Measurements from ENCODE around the gene TLR1. TPM values are rescaled to one million over a fixed set of nuclear protein-coding genes. Genes with fewer than 3 reads are reported as not detected.
"Not testable (repeated sequence)": the region's sequence is repeated elsewhere in the genome, so short reads cannot be mapped to it uniquely, and the experiment has no call there.

Gene TLR1
- polyA plus RNA-seq, 3 donors = 2.9 to 5.9 (median 4.1) TPM

DNA sequence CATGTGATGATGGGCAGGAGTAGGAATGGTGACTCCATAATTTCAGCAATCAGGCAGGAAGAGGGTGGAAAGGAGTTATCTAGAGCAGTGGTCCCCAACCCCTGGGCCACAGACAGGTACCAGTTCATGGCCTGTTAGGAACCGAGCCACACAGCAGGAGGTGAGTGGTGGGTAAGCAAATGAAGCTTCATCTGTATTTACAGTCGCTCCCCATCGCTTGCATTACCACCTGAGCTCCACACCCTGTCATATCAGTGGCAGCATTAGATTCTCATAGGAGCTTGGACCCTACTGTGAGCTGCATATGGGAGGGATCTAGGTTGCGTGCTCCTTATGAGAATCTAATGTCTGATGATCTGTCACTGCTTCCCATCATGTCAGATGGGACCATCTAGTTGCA is 20.4 kb downstream of the TLR1 start:
- 90 to 96% (median 93%) methylated on average over 4 of the region's 4 CpGs for WGBS, 3 donors
- no peak overlapping the region for H3K27ac ChIP-seq (ENCODE audit: low read depth, low read length)

DNA sequence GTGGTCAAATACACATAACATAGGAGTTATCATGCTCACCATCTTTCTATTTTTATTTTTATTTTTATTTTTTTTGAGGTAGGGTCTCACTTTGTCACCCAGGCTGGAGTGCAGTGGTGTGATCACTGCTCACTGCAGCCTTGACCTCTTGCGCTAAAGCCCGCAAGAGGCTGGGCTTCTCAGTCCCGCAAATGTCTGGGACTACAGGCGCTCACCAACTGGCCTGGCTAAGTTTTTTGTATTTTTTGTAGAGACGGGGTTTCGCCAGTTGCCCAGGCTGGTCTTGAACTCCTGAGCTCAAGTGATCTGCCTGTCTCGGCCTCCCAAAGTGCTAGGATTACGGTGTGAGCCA is 21.5 kb downstream of the TLR1 start:
- no peak overlapping the region for H3K27ac ChIP-seq (ENCODE audit: low read depth, low read length)
- WGBS, 3 donors = 72 to 89% (median 88%) methylated on average over 8 of the region's 8 CpGs

DNA sequence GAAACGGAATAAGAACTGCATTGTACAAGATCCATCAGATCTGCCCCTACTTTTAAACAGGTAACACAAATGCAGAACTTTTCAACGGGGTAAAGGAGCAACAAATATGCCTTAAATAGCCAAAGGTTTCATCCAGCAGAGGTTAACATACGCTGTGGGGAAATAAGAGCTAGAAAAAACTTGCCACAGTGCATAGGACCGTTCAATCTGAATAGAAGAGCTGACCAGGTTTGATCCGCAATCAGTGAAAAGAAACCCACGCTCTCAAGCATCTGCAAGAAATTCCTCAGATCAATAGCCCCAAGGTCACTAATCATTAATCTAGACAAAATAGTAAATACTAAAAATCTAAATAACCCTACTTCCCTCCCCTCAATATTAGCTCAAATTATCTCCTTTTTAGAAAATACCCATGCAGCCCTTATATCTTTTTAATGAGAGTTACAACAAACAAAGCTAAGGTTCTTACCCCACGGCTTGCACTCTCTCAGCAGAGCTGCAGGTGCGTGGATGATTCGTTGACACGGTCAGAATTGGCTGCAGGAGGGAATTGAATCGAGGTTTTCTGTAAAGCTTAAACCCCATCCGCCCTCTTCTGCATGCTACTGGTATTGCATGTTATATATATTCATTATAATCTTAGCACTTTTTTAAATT is 22.0 kb downstream of the TLR1 start, which contains the start of gene TLR10:
TSS of gene TLR10 (minus strand) at position 539 of the 657 bp plus-strand sequence. CDS start 7,400 bp downstream, outside the sequence.
- WGBS, 3 donors = 21 to 35% (median 34%) methylated on average over 12 of the region's 12 CpGs
- no peak within 1 kb of the TSS for H3K27ac ChIP-seq (ENCODE audit: low read depth, low read length)

DNA sequence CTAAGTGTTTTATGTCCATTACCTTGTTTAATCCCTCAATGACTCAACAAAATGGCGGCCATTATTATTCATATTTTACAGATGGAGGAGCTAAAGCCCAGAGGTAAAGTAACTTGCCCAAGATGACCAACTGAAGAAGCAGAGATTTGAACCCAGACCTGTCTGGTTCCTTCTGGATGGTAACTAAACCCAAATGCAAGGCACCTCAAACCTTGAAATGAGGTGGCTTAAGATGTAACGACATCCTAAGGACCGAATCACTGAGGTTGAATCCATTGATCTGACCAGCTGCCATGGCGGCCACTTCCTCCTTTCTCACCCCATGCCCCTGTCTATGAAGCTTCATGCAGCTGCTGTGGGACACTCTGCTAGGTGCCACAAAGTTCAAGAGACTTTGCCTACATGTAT is 22.7 kb downstream of the TLR1 start:
- 93 to 97% (median 94%) methylated on average over 4 of the region's 4 CpGs for WGBS, 3 donors
- H3K27ac ChIP-seq (ENCODE audit: low read depth, low read length) = no peak overlapping the region

DNA sequence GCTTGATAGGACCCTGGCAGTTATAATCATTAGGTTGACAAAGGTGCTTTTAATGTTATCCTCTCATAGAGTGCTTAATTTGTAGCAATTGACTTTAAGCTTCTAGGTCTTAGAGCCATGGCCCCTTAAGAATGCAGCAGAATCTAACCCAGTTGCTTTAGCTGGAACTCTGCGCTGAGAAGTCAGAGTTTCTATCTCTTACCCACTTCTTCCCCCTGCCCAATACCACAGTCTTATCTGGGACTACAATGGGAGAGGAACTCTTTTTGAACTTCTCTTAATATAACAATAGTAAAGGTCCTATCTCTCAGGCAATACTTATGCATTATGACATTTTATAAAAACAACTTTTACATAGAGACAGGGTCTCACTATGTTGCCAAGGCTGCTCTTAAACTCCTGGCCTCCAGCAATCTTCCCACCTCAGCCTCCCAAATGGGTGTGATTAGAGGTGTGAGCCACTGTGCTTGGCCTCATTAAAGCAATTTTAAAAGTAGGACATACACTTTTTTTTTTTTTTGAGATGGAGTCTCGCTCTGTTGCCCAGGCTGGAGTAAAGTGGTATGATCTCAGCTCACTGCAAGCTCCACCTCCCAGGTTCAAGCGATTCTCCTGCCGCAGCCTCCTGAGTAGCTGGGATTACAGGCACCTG is 23.6 kb downstream of the TLR1 start:
- WGBS, 3 donors = 87 to 94% (median 89%) methylated on average over 4 of the region's 4 CpGs

DNA sequence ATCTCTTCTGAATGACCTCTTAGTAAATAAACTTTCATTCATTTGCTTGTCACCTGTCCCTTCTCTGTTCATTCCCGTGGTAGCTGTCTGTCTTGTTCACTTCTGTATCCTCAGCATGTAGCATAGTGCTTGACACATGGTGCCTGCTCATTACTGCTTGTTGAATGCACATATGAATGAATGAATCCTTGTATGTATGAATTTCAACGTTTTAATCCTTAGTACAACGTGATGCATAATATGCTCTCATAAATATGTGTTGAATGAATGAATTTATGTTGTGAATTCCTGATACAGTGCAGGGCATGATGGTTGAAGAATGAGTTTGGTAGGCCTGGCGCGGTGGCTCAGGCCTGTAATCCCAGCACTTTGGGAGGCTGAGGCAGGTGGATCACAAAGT is 24.8 kb downstream of the TLR1 start:
- WGBS, 3 donors = 79 to 90% (median 82%) methylated on average over 5 of the region's 5 CpGs
- H3K27ac ChIP-seq (ENCODE audit: low read depth, low read length) = no peak overlapping the region

More for the DNA sequence above, 23.6 kb downstream of the TLR1 start:
- no peak overlapping the region for H3K27ac ChIP-seq (ENCODE audit: low read depth, low read length)

DNA sequence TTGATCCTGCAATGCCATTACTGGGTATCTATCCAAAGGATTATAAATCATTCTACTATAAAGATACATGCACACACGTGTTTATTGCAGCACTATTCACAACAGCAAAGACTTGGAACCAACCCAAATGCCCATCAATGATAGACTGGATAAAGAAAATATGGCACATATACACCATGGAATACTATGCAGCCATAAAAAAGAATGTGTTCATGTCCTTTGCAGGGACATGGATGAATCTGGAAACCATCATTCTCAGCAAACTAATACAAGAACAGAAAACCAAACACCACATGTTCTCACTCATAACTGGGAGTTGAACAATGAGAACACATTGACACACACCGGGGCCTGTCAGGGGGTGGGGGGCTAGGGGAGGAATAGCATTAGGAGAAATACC is 26.7 kb downstream of the TLR1 start:
- WGBS, 3 donors = 71 to 90% (median 87%) methylated on average over 2 of the region's 2 CpGs
- H3K27ac ChIP-seq (ENCODE audit: low read depth, low read length) = not testable (repeated sequence)

DNA sequence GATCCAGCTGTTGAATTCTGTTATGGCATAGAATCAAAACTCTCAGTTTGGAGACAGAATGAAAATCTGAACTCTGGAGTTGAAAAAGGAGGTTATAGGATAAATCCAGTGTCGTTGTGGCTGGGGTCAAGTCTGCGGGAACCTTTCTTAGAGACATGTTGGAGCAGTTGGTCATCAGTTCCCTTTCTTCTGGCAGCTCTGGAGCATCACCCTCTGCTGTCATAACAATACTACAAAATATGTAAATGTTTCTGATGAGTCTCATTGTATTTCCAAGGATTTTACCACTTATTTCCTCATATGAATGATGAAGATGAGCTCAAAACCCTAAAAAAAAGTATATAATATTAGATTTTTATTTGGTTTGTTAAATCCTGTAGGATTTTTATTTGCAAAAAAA is 29.3 kb downstream of the TLR1 start:
- no peak overlapping the region for H3K27ac ChIP-seq (ENCODE audit: low read depth, low read length)
- WGBS, 3 donors = 82 to 93% (median 93%) methylated on average over 2 of the region's 2 CpGs

DNA sequence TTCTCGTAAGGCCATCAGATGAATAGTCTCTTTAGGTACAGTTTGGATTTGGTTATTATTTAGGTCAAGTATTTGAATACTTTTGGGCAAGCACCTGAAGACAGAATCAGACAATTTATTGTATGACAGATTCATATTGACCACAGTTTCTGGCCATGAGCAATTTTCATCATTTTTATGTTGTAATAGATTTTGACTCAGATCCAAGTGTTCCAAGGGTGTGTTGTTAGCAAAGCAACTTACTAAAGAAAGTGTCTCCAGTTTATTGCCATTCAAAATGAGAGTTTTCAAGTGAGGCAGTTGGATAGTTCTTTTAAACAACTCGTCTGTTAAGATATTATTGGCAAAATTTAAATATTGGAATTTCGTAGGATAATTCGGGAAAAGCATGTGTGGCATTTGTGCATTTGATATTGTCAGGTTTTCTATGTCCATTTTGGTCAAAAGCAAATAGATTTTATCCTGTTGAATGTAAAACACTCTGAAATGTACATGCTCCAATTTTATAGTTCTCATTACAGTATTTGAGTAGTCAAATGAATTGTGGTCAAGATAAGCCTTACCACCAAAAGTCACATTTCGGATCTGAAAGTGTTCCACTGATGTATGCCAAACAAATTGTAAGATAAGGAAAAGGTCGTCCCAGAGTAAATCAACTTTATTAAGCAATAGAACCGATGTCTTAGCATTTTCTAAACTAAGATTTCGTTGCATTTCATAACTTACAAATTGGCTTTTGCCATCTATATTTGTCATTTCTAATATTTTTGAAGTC is 30.2 kb downstream of the TLR1 start:
- no peak overlapping the region for H3K27ac ChIP-seq (ENCODE audit: low read depth, low read length)
- WGBS, 3 donors = 71 to 84% (median 80%) methylated on average over 8 of the region's 8 CpGs

DNA sequence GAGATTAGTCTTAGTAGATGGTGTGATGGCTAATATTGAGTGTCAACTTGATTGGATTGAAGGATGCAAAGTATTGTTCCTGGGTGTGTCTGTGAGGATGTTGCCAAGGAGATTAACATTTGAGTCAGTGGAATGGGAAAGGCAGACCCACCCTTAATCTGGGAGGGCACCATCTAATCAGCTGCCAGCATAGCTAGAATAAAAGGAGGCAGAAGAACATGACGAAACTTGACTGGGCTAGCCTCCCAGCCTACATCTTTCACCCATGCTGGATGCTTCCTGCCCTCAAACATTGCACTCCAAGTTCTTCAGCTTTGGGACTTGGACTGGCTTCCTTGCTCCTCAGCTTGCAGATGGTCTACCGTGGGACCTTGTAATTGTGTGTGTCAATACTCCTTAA is 34.3 kb downstream of the TLR1 start:
- not testable (repeated sequence) for H3K27ac ChIP-seq (ENCODE audit: low read depth, low read length)
- WGBS, 3 donors = 69 to 95% (median 89%) methylated on average over 2 of the region's 2 CpGs

DNA sequence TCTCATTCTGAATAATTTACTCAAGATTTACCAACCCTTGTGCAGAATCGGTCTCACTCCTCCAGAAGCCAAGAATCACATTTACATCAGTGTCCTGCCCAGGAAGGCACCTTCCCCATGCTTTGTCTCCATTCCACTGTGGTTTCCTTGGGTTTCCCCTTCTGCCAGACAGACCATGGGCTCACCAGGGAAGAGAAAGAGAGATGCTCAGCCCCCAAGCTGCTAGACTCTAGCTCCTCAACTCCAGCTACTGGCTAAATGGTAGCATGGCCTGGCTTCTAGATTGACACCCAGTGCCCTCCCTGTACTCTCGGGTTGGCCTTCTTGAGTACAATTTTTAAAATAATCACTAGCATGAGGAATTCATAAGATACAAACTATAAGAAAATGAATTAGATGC is 34.7 kb downstream of the TLR1 start:
- 85 to 94% (median 88%) methylated on average over 2 of the region's 2 CpGs for WGBS, 3 donors
- no peak overlapping the region for H3K27ac ChIP-seq (ENCODE audit: low read depth, low read length)

DNA sequence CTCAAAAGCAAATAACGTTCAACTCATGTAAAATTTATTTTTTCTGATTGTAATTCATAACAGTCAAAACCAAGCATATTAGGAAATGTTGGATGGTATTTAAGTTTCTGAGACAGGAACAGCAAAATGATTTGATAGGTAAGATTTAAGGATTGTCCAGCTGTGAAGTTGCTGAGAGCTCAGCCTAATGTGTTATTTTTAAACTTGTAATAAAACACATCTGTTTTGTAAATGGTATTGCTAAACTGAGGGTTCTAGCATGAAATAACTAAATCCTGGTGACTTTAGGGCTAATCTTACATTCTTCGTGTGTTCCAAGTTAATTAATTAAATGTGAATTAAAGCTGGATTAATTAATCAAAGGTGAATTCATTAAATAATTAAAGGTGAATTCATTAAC is 35.1 kb downstream of the TLR1 start:
- WGBS, 3 donors = 48 to 53% (median 49%) methylated on average over 2 of the region's 2 CpGs
- H3K27ac ChIP-seq (ENCODE audit: low read depth, low read length) = no peak overlapping the region

DNA sequence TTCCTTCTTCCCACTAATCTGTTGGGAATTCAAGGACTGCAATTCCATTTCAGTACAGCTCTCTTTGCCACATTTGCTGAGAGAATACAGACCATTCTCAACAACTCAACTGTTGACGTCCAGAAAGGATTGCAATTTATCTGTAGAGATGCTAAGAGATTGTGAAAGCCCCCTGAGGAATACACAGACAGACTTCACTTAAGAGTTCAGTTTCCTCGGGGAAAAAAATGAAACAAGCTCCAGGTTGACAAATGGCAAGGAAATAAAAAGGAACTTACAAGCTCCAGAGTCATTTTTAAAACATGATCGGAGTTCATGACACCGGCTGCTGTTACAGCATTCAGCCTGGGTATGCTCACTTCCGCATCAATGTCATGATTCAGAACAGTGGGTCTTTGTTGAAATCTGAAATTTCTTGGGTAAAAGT is 35.6 kb downstream of the TLR1 start:
- 37 to 40% (median 38%) methylated on average over 5 of the region's 5 CpGs for WGBS, 3 donors
- H3K27ac ChIP-seq (ENCODE audit: low read depth, low read length) = no peak overlapping the region

DNA sequence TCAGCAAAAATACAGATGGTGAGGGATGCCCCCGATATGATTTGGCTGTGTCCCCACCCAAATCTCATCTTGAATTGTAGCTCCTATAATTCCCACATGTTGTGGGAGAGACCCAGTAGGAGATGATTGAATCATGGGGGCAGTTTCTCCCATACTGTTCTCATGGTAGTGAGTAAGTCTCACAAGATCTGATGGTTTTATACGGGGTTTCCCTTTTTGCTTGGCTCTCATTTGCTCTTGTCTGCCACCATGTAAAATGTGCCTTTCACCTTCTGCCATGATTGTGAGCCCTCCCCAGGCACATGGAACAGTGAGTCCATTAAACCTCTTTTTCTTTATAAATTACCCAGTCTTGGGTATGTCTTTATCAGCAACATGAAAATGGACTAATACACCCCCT is 37.7 kb downstream of the TLR1 start:
- WGBS, 3 donors = 89 to 97% (median 95%) methylated on average over 2 of the region's 2 CpGs
- H3K27ac ChIP-seq (ENCODE audit: low read depth, low read length) = not testable (repeated sequence)

DNA sequence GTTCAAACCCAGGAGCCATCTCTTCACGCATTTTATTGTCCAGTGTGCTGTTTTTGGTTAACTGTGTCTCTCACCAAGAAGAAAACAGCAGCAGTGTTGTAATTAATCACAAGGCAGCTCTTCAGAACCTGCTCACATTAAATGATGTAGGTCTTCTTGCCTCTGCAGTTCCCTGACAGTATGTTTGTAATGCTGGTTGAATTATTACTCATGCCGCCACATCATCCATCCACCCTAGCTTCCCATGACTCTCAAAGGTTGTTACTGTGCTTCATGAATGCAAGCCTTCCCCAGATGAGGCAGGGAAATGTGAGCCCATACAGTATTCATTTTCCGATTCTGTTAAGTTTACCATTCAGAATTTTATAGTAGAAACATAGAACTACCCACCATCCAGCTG is 39.2 kb downstream of the TLR1 start:
- no peak overlapping the region for H3K27ac ChIP-seq (ENCODE audit: low read depth, low read length)
- 95 to 96% (median 96%) methylated on average over 3 of the region's 3 CpGs for WGBS, 3 donors

DNA sequence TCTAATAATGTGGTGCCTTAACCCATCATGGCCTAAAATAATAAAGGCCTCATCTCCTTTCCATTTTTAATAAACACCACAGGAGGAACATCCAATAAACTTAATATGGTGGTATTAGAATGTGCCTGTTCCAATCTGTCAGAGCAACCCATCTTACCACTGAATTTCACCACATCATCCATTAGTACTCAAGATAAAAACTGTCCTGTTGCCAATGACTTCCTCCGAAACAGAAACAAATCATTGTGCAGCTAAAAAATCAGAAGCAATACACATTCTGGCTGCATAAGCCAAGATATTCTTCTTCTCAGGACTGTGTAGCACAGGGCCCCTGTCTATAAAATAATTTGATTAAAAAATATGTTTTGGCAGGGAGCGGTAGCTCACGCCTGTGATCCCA is 40.3 kb downstream of the TLR1 start:
- H3K27ac ChIP-seq (ENCODE audit: low read depth, low read length) = no peak overlapping the region
- 87 to 91% (median 90%) methylated on average over 3 of the region's 3 CpGs for WGBS, 3 donors

DNA sequence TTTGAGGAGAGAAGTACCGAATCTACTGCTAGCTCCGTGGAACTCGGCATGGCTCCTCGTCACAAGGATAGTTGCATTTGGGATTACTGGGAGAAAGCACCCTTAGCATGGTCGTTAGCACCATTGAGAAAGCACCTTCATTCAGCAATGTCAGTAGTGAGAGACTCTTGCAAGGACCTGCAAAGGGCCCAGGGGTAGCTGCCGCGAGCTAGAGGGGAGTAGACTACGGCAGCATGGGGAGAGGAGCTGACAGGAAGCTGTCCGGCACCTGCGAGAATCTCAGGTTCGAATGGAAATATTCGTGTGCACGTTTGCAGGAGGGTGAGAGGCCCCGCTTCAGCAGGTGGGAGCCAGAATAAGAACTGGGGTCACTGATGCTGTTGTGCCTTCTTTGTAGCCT is 42.0 kb downstream of the TLR1 start:
- no peak overlapping the region for H3K27ac ChIP-seq (ENCODE audit: low read depth, low read length)
- 88 to 92% (median 92%) methylated on average over 14 of the region's 14 CpGs for WGBS, 3 donors

DNA sequence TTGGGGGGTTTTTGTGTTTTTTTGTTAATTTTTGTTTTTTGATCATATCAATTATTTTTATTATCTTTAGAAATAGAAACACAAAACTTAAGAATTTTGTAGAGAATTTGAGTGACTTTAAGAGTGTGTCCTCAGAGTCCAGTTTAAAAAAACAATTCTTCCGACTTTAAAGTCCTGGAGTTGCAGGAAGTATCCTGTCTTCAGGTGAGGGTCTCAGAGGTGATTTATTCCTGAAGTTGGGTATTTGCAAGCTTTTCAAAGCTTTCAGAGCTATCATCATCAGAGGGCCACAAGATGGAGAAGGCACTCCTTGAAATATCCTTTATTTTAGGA is 44.8 kb downstream of the TLR1 start:
- 92 to 95% (median 95%) methylated on average over 1 of the region's 1 CpG for WGBS, 3 donors

DNA sequence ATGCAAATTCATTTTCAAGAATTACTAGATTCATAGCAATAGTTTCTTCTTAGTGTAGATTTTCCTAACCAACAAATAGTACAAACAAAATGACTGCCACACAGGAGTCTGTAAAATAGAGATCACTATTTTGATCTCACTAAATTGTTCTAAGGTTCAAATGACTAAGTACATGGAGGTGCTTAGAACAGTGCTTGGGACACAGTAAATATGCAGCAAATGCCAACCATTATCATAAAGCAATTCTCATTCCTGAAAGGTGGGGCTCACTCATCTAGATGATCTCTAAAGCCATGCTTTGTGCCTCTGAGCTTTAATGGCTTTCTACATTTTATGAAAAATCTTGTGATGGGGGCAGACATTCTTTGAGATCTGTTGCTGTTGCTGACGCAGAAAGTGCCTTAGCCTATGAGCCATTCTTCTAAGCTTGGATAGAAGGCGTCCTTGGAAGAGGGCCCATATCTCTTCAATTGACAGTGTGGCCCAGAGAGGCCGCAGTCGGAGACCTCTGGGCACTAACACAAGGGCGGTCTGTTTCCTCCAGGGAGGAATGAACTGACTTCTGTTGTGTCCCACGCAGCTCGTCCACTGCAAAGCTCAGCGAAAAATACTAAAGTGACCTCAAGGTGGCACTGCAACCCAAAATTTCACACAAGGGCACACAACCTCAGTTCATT is 45.3 kb downstream of the TLR1 start:
- no peak overlapping the region for H3K27ac ChIP-seq (ENCODE audit: low read depth, low read length)
- 9 to 12% (median 12%) methylated on average over 8 of the region's 8 CpGs for WGBS, 3 donors

More for the DNA sequence above, 44.8 kb downstream of the TLR1 start:
- H3K27ac ChIP-seq (ENCODE audit: low read depth, low read length) = no peak overlapping the region

Measured in adipose tissue (tissue), 3 donors.